Gastroesophageal sphincter (tissue), 3 donors: ENCODE measurements around the gene CLSTN3.

Source experiments
- POLR2A ChIP-seq, 2 donors: fragments of 450-650 bp; IDR thresholded peaks; one replicate each; pipeline ENCODE4 v1.6.1; 2017; ENCODE audit warnings: antibody characterized with exemption in 2 of 2, mild to moderate bottlenecking in 2 of 2, moderate library complexity in 1 of 2
- TF ChIP-seq, protein P1 (sequence below), 4 experiments: fragments of 200-600 bp in 2 of 4; fragments of 450-650 bp in 2 of 4; sonication (generic) in 1 of 4; IDR thresholded peaks; one replicate each; pipeline ENCODE4 v1.5.1; 2017 to 2019; ENCODE audit warnings: antibody characterized with exemption in 4 of 4, mild to moderate bottlenecking in 2 of 4, moderate library complexity in 2 of 4

DNA sequence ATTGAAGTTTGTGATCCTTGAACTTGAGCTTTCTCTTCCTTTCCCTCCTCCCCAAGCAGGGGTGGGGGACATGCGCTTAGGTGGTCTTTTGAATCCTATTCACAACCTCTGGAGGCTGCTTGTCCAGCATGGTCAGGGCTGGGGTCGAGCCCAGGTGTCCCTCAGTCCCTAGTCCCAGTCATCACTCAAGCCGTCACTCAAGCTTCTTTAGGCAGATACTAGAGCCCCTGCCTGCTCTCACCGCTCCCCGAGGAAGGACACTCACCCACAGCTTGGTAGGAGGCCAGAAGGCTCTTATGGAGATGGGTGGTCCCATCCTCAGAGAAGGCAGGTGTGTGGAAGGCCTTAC, 20.6 kb upstream of the CLSTN3 start:
- TF ChIP-seq POLR2A (IDR thresholded peaks at IDR 0.05) = no peak
- TF ChIP-seq, protein P1, sequence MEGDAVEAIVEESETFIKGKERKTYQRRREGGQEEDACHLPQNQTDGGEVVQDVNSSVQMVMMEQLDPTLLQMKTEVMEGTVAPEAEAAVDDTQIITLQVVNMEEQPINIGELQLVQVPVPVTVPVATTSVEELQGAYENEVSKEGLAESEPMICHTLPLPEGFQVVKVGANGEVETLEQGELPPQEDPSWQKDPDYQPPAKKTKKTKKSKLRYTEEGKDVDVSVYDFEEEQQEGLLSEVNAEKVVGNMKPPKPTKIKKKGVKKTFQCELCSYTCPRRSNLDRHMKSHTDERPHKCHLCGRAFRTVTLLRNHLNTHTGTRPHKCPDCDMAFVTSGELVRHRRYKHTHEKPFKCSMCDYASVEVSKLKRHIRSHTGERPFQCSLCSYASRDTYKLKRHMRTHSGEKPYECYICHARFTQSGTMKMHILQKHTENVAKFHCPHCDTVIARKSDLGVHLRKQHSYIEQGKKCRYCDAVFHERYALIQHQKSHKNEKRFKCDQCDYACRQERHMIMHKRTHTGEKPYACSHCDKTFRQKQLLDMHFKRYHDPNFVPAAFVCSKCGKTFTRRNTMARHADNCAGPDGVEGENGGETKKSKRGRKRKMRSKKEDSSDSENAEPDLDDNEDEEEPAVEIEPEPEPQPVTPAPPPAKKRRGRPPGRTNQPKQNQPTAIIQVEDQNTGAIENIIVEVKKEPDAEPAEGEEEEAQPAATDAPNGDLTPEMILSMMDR (IDR thresholded peaks at IDR 0.05) = no peak
